Tibial nerve (tissue), 4 donors: ENCODE data around the gene POLL. TPM values are rescaled to one million over a fixed set of nuclear protein-coding genes. Genes with fewer than 3 reads are reported as not detected.
"Not testable (repeated sequence)": the region's sequence is repeated elsewhere in the genome, so short reads cannot be mapped to it uniquely, and the experiment has no call there.

Experiments
- DNase-seq, 2 donors: peaks; one replicate each; pipeline ENCODE4 v3.0.0-alpha.2; 2019; ENCODE audit warnings: low spot score in 2 of 2
- H3K27ac ChIP-seq, 4 donors: fragments of 200-600 bp; sonication (generic) in 3 of 4; one replicate each; pipeline ENCODE4 v1.5.1; 2017 to 2019; ENCODE audit warnings: mild to moderate bottlenecking in 1 of 4
- H3K27me3 ChIP-seq, 2 donors: fragments of 200-600 bp; sonication (generic) in 1 of 2; one replicate each; pipeline versions ENCODE4 v1.5.1 to v1.6.0; 2017 to 2019
- H3K36me3 ChIP-seq, 3 donors: fragments of 200-600 bp; sonication (generic); one replicate each; pipeline ENCODE4 v1.5.1; 2018 to 2019
- H3K4me1 ChIP-seq, 4 donors: fragments of 200-600 bp; sonication (generic) in 3 of 4; one replicate each; pipeline ENCODE4 v1.5.1; 2017 to 2019
- H3K4me3 ChIP-seq, 4 donors: fragments of 200-600 bp; sonication (generic) in 3 of 4; one replicate each; pipeline ENCODE4 v1.5.1; 2017 to 2019; ENCODE audit warnings: mild to moderate bottlenecking in 1 of 4, moderate library complexity in 1 of 4
- H3K9me3 ChIP-seq, 4 donors: fragments of 200-600 bp; sonication (generic) in 3 of 4; one replicate each; pipeline ENCODE4 v1.5.1; 2017 to 2019
- CTCF ChIP-seq, 5 experiments: fragments of 200-600 bp in 3 of 5; fragments of 450-650 bp in 2 of 5; sonication (generic) in 3 of 5; IDR thresholded peaks; one replicate each; pipeline ENCODE4 v1.5.1; 2016 to 2019; ENCODE audit warnings: antibody characterized with exemption in 5 of 5, mild to moderate bottlenecking in 3 of 5, moderate library complexity in 2 of 5
- EP300 ChIP-seq, 2 donors: sonication (generic); formaldehyde crosslinking; IDR thresholded peaks; one replicate each; pipeline ENCODE4 v1.6.1; 2017; ENCODE audit warnings: antibody characterized with exemption in 2 of 2, mild to moderate bottlenecking in 1 of 2
- POLR2A ChIP-seq, 2 donors: fragments of 450-650 bp; IDR thresholded peaks; one replicate each; pipeline ENCODE4 v1.6.1; 2017; ENCODE audit warnings: antibody characterized with exemption in 2 of 2, mild to moderate bottlenecking in 2 of 2, moderate library complexity in 2 of 2
- WGBS, 2 donors: methylation state at CpG; one replicate each; pipeline ENCODE4 v1.1.5; 2018; 5-methylcytosine and 5-hydroxymethylcytosine counted together
- total RNA-seq, 4 donors: library from RNA; depleted of rRNA; stranded (reverse); fragments of >200 nt; gene quantifications; one replicate each; pipeline ENCODE4 v1.1.0, GENCODE V29; 2016

Gene POLL
- total RNA-seq, 4 donors from 2014 or later: 27.8 to 45.7 (median 35.8) TPM

- Histone ChIP-seq H3K27ac (no peak overlapping the region), H3K4me3 (no peak overlapping the region), H3K36me3 (peaks cover 0 to 9% (median 0%) of the 10 kb centered on the region in 3 donors), H3K9me3 (no peaks in the 10 kb centered on the region), H3K4me1 (peaks cover 0 to 7% (median 2%) of the 10 kb centered on the region in 4 donors), H3K27me3 (no peaks in the 10 kb centered on the region)
- 71 to 73% methylated on average over 14 of the region's 14 CpGs for WGBS, 2 donors
- TF ChIP-seq EP300 (IDR thresholded peaks at IDR 0.05) (no peak), POLR2A (IDR thresholded peaks at IDR 0.05) (no peak), CTCF (IDR thresholded peaks at IDR 0.05) (no peak)
- no peak for DNase-seq
Observed at GRCh38 chr10:101597091-101597900, 9.2 kb upstream of the POLL start.

- Histone ChIP-seq H3K27me3 (no peaks in the 10 kb centered on the region), H3K4me1 (peaks cover 0 to 6% (median 2%) of the 10 kb centered on the region in 4 donors), H3K9me3 (no peaks in the 10 kb centered on the region), H3K27ac (no peak overlapping the region), H3K4me3 (no peak overlapping the region), H3K36me3 (peaks cover 0 to 2% (median 0%) of the 10 kb centered on the region in 3 donors)
- WGBS, 2 donors: 60 to 63% methylated on average over 13 of the region's 13 CpGs
- TF ChIP-seq EP300 (IDR thresholded peaks at IDR 0.05) (no peak), POLR2A (IDR thresholded peaks at IDR 0.05) (no peak), CTCF (IDR thresholded peaks at IDR 0.05) (no peak)
- DNase-seq: no peak
Observed at GRCh38 chr10:101595591-101596433, 7.8 kb upstream of the POLL start.

- not testable (repeated sequence) for H3K36me3 ChIP-seq, H3K9me3 ChIP-seq, H3K27me3 ChIP-seq, DNase-seq, H3K4me3 ChIP-seq, H3K27ac ChIP-seq
- 67 to 71% methylated on average over 2 of the region's 2 CpGs for WGBS, 2 donors
- peaks cover 0 to 20% (median 7%) of the 10 kb centered on the region in 4 donors for H3K4me1 ChIP-seq
Observed at GRCh38 chr10:101593331-101593730, 5.3 kb upstream of the POLL start.

GRCh38 chr10:101588879-101589278 is 822 bp upstream of the POLL start:
- DNase-seq: no peak
- H3K4me3 ChIP-seq: peak overlapping the region in 3 of 4 donors; percentile 62 to 88 (median 72)
- TF ChIP-seq CTCF (IDR thresholded peaks at IDR 0.05): no peak
- no peak for TF ChIP-seq POLR2A (IDR thresholded peaks at IDR 0.05)
- no peak for TF ChIP-seq EP300 (IDR thresholded peaks at IDR 0.05)
- H3K4me1 ChIP-seq: peaks cover 0 to 29% (median 17%) of the 10 kb centered on the region in 4 donors
- WGBS, 2 donors: 70 to 73% methylated on average over 5 of the region's 5 CpGs
- no peaks in the 10 kb centered on the region for H3K27me3 ChIP-seq
- H3K36me3 ChIP-seq: peaks cover 0 to 24% (median 0%) of the 10 kb centered on the region in 3 donors
- H3K27ac ChIP-seq: no peak overlapping the region
- H3K9me3 ChIP-seq: no peaks in the 10 kb centered on the region

- TF ChIP-seq EP300 (IDR thresholded peaks at IDR 0.05): no peak
- TF ChIP-seq CTCF (IDR thresholded peaks at IDR 0.05): no peak
- TF ChIP-seq POLR2A (IDR thresholded peaks at IDR 0.05): no peak
- H3K27ac ChIP-seq: no peak overlapping the region
- H3K9me3 ChIP-seq: no peaks in the 10 kb centered on the region
- H3K4me1 ChIP-seq: peaks cover 0 to 29% (median 15%) of the 10 kb centered on the region in 4 donors
- no peak for DNase-seq
- H3K36me3 ChIP-seq: peaks cover 0 to 54% (median 9%) of the 10 kb centered on the region in 3 donors
- WGBS, 2 donors: 91 to 95% methylated on average over 9 of the region's 9 CpGs
- H3K27me3 ChIP-seq: no peaks in the 10 kb centered on the region
- H3K4me3 ChIP-seq: no peak overlapping the region
Observed at GRCh38 chr10:101585841-101586240, 2.2 kb downstream of the POLL start.
